IMR-90 (cell line): ENCODE measurements around the gene MMP21. TPM values are rescaled to one million over a fixed set of nuclear protein-coding genes. Genes with fewer than 3 reads are reported as not detected.

Experiments
- ATAC-seq: fragments of 200-7000 bp; cut with Tn5 transposase; 2 replicates; pipeline ENCODE4 v1.9.1; 2020; ENCODE audit warnings: low read depth, mild to moderate bottlenecking, moderate library complexity
- BruUV-seq: library from RNA; stranded (reverse); fragments of 400-500 nt; replicated peaks from 2 replicates; lab custom pipeline; 2021; lab: Mats Ljungman, UMichigan
- CTCF ChIA-PET: fragments of 300-600 bp; formaldehyde crosslinking; extraction: SDS; loops from one replicate; lab custom pipeline; 2021; ENCODE audit warnings: antibody characterized with exemption; lab: Yijun Ruan, JAX
- POLR2A ChIA-PET: fragments of 300-600 bp; sonication (Branson Sonifier 250); formaldehyde crosslinking; loops from one replicate; lab custom pipeline; 2022; ENCODE audit warnings: antibody characterized with exemption; ENCODE audit not compliant: unreplicated experiment; lab: Charles Lee
- DNase-seq: peaks from one replicate; pipeline ENCODE4 v3.0.0; 2013
- H2AFZ ChIP-seq: replicated peaks from 2 replicates; pipeline ENCODE3; 2013; ENCODE audit warnings: low read length, mild to moderate bottlenecking; ENCODE audit not compliant: poor library complexity
- H2AK5ac ChIP-seq: 2 replicates; pipeline ENCODE4 v1.6.1; 2013; ENCODE audit warnings: low read depth, low read length, inconsistent platforms
- H2AK9ac ChIP-seq: replicated peaks from 2 replicates; pipeline ENCODE3; 2013; ENCODE audit warnings: mild to moderate bottlenecking, low read depth, low read length, moderate library complexity; ENCODE audit not compliant: poor library complexity
- H2BK120ac ChIP-seq: 2 replicates; pipeline ENCODE4 v1.6.1; 2013; ENCODE audit warnings: low read depth, low read length, inconsistent platforms
- H2BK15ac ChIP-seq: 3 replicates; pipeline ENCODE4 v1.6.1; 2013; ENCODE audit warnings: low read depth, low read length, inconsistent platforms
- H2BK20ac ChIP-seq: 2 replicates; pipeline ENCODE4 v1.6.1; 2013; ENCODE audit warnings: low read depth, mild to moderate bottlenecking, inconsistent platforms, low read length, moderate library complexity
- H2BK5ac ChIP-seq: 2 replicates; pipeline ENCODE4 v1.6.1; 2013; ENCODE audit warnings: mild to moderate bottlenecking, low read depth, low read length, inconsistent platforms; ENCODE audit not compliant: poor library complexity, severe bottlenecking
- H3K14ac ChIP-seq: replicated peaks from 2 replicates; pipeline ENCODE4 v1.6.1; 2013; ENCODE audit warnings: low read depth, low read length, inconsistent platforms
- H3K18ac ChIP-seq: 2 replicates; pipeline ENCODE4 v1.6.1; 2013; ENCODE audit warnings: low read depth, low read length, control low read depth
- H3K23ac ChIP-seq: 2 replicates; pipeline ENCODE4 v1.6.1; 2013; ENCODE audit warnings: low read depth, low read length, inconsistent platforms
- H3K27ac ChIP-seq: 2 replicates; pipeline ENCODE4 v1.5.1; 2013; ENCODE audit warnings: mild to moderate bottlenecking, control low read depth, low read length; ENCODE audit not compliant: insufficient read depth
- H3K27me3 ChIP-seq: 2 replicates; pipeline ENCODE4 v1.6.1; 2013; ENCODE audit warnings: low read length; ENCODE audit not compliant: control insufficient read depth, insufficient read depth
- H3K36me3 ChIP-seq: 2 replicates; pipeline ENCODE4 v1.6.1; 2013; ENCODE audit warnings: low read length, mixed read lengths; ENCODE audit not compliant: control insufficient read depth, insufficient read depth
- H3K4ac ChIP-seq: 2 replicates; pipeline ENCODE4 v1.6.1; 2013; ENCODE audit warnings: low read depth, low read length, inconsistent platforms
- H3K4me1 ChIP-seq: 2 replicates; pipeline ENCODE4 v1.6.1; 2013; ENCODE audit warnings: low read length, mixed read lengths; ENCODE audit not compliant: control insufficient read depth, insufficient read depth
- H3K4me2 ChIP-seq: 2 replicates; pipeline ENCODE4 v1.6.1; 2013; ENCODE audit warnings: low read depth, mild to moderate bottlenecking, control low read depth, low read length, moderate library complexity
- H3K4me3 ChIP-seq: 2 replicates; pipeline ENCODE4 v1.5.1; 2013; ENCODE audit warnings: low read depth, mild to moderate bottlenecking, control low read depth, low read length, moderate library complexity; ENCODE audit not compliant: insufficient read depth
- H3K56ac ChIP-seq: 2 replicates; pipeline ENCODE4 v1.6.1; 2013; ENCODE audit warnings: low read length, inconsistent platforms; ENCODE audit not compliant: insufficient read depth; ENCODE audit errors: extremely low read depth
- H3K79me1 ChIP-seq, 2 experiments: 2 replicates each; pipeline ENCODE4 v1.6.1; 2013; ENCODE audit warnings: low read length in 2 of 2, inconsistent platforms in 1 of 2, low read depth in 1 of 2
- H3K9ac ChIP-seq: 2 replicates; pipeline ENCODE4 v1.6.1; 2013; ENCODE audit warnings: low read depth, low read length, control low read depth
- H3K9me1 ChIP-seq: 2 replicates; pipeline ENCODE4 v1.6.1; 2013; ENCODE audit warnings: low read length, inconsistent platforms; ENCODE audit not compliant: insufficient read depth
- H3K9me3 ChIP-seq: 2 replicates; pipeline ENCODE4 v1.6.1; 2013; ENCODE audit warnings: low read length; ENCODE audit not compliant: control insufficient read depth, insufficient read depth
- H4K20me1 ChIP-seq: 2 replicates; pipeline ENCODE4 v1.6.1; 2013; ENCODE audit warnings: low read length, inconsistent platforms; ENCODE audit not compliant: insufficient read depth
- H4K5ac ChIP-seq: 2 replicates; pipeline ENCODE4 v1.6.1; 2013; ENCODE audit warnings: mild to moderate bottlenecking, low read depth, low read length, control low read depth
- H4K8ac ChIP-seq, 2 experiments: 2 replicates each; pipeline ENCODE4 v1.6.1; 2013; ENCODE audit warnings: low read depth in 2 of 2, low read length in 2 of 2, control low read depth in 1 of 2, inconsistent platforms in 1 of 2
- H4K91ac ChIP-seq: 2 replicates; pipeline ENCODE4 v1.6.1; 2013; ENCODE audit warnings: low read depth, low read length, inconsistent platforms; ENCODE audit not compliant: insufficient read depth
- CTCF ChIP-seq: conservative IDR thresholded peaks from 2 replicates; pipeline ENCODE4 v1.5.1; 2012; ENCODE audit warnings: mild to moderate bottlenecking, low read depth, low read length, improper control_type of control experiment
- MAZ ChIP-seq: IDR thresholded peaks from 2 replicates; pipeline ENCODE4 v1.6.1; 2012; ENCODE audit warnings: low read depth, mild to moderate bottlenecking, low read length, improper control_type of control experiment, moderate library complexity, borderline replicate concordance
- MXI1 ChIP-seq: IDR thresholded peaks from 2 replicates; pipeline ENCODE4 v1.6.1; 2012; ENCODE audit warnings: low read depth, mild to moderate bottlenecking, low read length, moderate library complexity, borderline replicate concordance
- NFE2L2 ChIP-seq: fragments of 150-350 bp; IDR thresholded peaks from 2 replicates; pipeline ENCODE4 v1.6.1; 2016; ENCODE audit warnings: low read depth, mild to moderate bottlenecking, low read length
- RAD21 ChIP-seq: IDR thresholded peaks from 2 replicates; pipeline ENCODE4 v1.6.1; 2012; ENCODE audit warnings: low read length, improper control_type of control experiment
- RCOR1 ChIP-seq: IDR thresholded peaks from 2 replicates; pipeline ENCODE4 v1.6.1; 2012; ENCODE audit warnings: mild to moderate bottlenecking, low read length, improper control_type of control experiment; ENCODE audit not compliant: insufficient replicate concordance
- RFX5 ChIP-seq: IDR thresholded peaks from 2 replicates; pipeline ENCODE4 v1.8.0; 2012; ENCODE audit warnings: low read depth, mild to moderate bottlenecking, low read length, moderate library complexity
- SMC3 ChIP-seq: fragments of 150-350 bp; IDR thresholded peaks from 2 replicates; pipeline ENCODE4 v1.6.1; 2016; ENCODE audit warnings: low read depth, mild to moderate bottlenecking, antibody characterized with exemption, low read length, moderate library complexity
- WGBS, 2 experiments: methylation state at CpG; one replicate each; pipeline versions ENCODE4 v1.1.5 to v1.1.7; 2013; ENCODE audit warnings: missing lambda C conversion rate in 2 of 2; ENCODE audit not compliant: insufficient read length in 1 of 2; ENCODE audit errors: extremely low coverage in 2 of 2; 5-methylcytosine and 5-hydroxymethylcytosine counted together
- dilution Hi-C: fragments of 300-500 bp; cut with HindIII; formaldehyde crosslinking; loops from one replicate; pipeline ENCODE4 v1.14.3; 2018; ENCODE audit warnings: low sequenced_read_pairs; ENCODE audit not compliant: unreplicated experiment
- in situ Hi-C: fragments of 300-500 bp; cut with MboI; formaldehyde crosslinking; loops from 3 replicates; pipeline ENCODE4 v1.14.3; 2019; ENCODE audit warnings: low sequenced_read_pairs, inconsistent platforms, mixed read lengths
- intact Hi-C: fragments of 100-400 bp; cut with micrococcal nuclease; formaldehyde crosslinking; loops from 2 replicates; pipeline ENCODE4 v1.10.0; 2022
- polyA plus RNA-seq, 3 experiments: library from polyadenylated mRNA; depleted of rRNA; stranded (reverse); fragments of >200 nt; gene quantifications; 2 replicates each; pipeline ENCODE4 v1.2.3, GENCODE V29; 2012; ENCODE audit warnings: low replicate concordance in 1 of 3
- total RNA-seq: library from RNA; depleted of rRNA; stranded (reverse); fragments of >200 nt; gene quantifications from 2 replicates; pipeline ENCODE4 v1.2.3, GENCODE V29; 2012
- TF ChIP-seq, protein P1 (sequence below): fragments of 150-350 bp; IDR thresholded peaks from 2 replicates; pipeline ENCODE4 v1.6.1; 2017; ENCODE audit warnings: mild to moderate bottlenecking, antibody characterized with exemption, low read length, low read depth

Gene MMP21
- total and polyA plus RNA-seq, 2 of the 4 experiments (the other 2 are of a cell fraction) = not detected

DNA sequence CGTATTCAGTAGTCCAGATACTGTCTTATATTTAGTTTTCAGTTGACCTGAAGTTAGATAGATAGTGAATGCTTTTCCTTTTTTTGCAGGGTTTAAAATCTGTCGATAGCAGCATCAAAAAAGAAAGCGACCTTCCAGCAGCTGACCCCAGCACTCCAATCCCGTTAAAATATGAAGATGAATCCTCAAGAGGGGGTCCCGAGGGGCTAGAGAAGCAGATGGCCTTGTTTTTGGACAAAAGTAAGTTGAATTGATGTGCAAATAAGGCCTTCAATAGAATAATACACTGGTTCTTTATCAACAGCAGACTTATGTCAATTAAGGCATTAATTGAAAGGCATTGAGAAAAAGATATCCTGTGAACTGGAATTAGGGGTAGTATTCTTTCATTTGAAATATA lies 37.4 kb downstream of the MMP21 start:
- H3K27ac ChIP-seq = no peak overlapping the region
- in situ Hi-C loops = loop anchor here (25.0 kb wide), 1 partner anchor 926 kb away; the partner anchor contains the start of gene ABRAXAS2
- H3K79me1 ChIP-seq = peaks cover 0 to 8% of the 10 kb centered on the region in 2 experiments; a peak in 1 of 4 replicates

More for the DNA sequence above, 37.4 kb downstream of the MMP21 start:
- intact Hi-C loops = loop anchor here (5.0 kb wide), 1 partner anchor 94 kb away; no protein-coding TSS in a partner anchor
- Histone ChIP-seq H2BK120ac (no peak overlapping the region), H2BK5ac (no peak overlapping the region), H2AFZ (no peak overlapping the region), H3K23ac (no peak overlapping the region), H3K4me3 (no peak overlapping the region), H3K4me2 (no peak overlapping the region), H3K9me3 (no peaks in the 10 kb centered on the region), H3K27me3 (no peaks in the 10 kb centered on the region), H2AK5ac (no peak overlapping the region), H2BK15ac (no peak overlapping the region), H4K5ac (no peak overlapping the region), H3K18ac (no peak overlapping the region), H3K9me1 (no peaks in the 10 kb centered on the region), H3K9ac (no peak overlapping the region), H4K20me1 (no peaks in the 10 kb centered on the region), H3K14ac (no peak overlapping the region), H4K91ac (no peak overlapping the region), H3K4me1 (no peaks in the 10 kb centered on the region), H2AK9ac (no peak overlapping the region), H4K8ac (no peak overlapping the region), H2BK20ac (no peak overlapping the region), H3K4ac (no peak overlapping the region), H3K36me3 (peaks cover 38% of the 10 kb centered on the region), H3K56ac (no peak overlapping the region)
- ChIA-PET CTCF (no interaction called here), POLR2A (no interaction called here)
- DNase-seq (no peak), ATAC-seq (no peak)
- no peak for TF ChIP-seq CTCF
- TF ChIP-seq NFE2L2 = no peak
- TF ChIP-seq RAD21 = no peak
- TF ChIP-seq RCOR1 = no peak
- TF ChIP-seq SMC3 = no peak
- TF ChIP-seq, protein P1, sequence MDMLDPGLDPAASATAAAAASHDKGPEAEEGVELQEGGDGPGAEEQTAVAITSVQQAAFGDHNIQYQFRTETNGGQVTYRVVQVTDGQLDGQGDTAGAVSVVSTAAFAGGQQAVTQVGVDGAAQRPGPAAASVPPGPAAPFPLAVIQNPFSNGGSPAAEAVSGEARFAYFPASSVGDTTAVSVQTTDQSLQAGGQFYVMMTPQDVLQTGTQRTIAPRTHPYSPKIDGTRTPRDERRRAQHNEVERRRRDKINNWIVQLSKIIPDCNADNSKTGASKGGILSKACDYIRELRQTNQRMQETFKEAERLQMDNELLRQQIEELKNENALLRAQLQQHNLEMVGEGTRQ = no peak
- TF ChIP-seq MXI1 = no peak
- no peak for TF ChIP-seq RFX5
- TF ChIP-seq MAZ = no peak
- BruUV-seq = no TSS peak
- dilution Hi-C loops = no loop called here
- 80% methylated on average over 1 of the region's 5 CpGs; no CpG with 5 or more reads in 1 of the 2 experiments for WGBS, 2 experiments
